SW480 (cell line): Measurements from ENCODE around the gene ZNF778.
"Not testable (repeated sequence)": the region's sequence is repeated elsewhere in the genome, so short reads cannot be mapped to it uniquely, and the experiment has no call there.

Source experiments
- DNase-seq: peaks from one replicate; pipeline ENCODE4 v3.0.0-alpha.2; 2016; ENCODE audit warnings: low spot score

ZNF778 gene

GRCh38 chr16:89217138-89217387 is 440 bp upstream of the ZNF778 start:
- DNase-seq: no peak

- DNase-seq: no peak
Measured at GRCh38 chr16:89219365-89219764, 1.9 kb downstream of the ZNF778 start.

GRCh38 chr16:89221604-89222003 is 4.1 kb downstream of the ZNF778 start:
- no peak for DNase-seq

DNA sequence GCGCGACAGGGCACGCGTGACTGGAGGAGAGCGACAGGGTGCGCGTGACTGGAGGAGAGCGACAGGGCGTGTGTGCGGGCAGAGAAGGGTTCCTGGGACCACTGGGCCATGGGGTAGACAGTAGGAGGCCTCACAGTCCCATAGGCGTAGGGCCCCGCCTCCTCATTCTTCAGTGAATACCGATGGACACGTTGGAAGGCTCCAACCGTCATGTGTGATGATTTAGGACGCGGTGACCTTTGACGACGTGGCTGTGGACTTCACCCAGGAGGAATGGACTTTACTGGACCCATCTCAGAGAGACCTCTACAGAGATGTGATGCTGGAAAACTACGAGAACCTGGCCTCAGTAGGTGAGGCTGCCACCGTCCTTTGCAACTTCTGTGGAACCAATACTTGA is 5.4 kb downstream of the ZNF778 start:
- DNase-seq: no peak

DNA sequence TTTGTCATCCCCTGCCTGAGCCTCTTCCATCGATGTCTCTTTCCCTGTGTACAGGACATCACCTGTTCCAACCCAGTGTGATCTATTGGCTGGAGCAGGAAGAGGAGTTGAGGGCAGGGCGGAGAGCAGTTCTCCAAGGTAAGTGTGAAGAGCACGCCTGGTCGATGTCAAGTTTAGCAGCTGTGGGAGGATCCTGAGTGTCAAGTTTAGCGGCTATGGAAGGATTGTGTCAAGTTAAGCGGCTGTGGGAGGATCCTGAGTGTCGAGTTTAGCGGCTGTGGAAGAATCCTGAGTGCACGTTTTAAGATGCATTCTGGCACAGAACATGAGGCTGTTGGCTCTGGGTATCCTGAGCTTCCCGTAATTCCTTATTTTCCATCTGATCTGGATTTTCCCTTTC is 7.2 kb downstream of the ZNF778 start:
- no peak for DNase-seq

- no peak for DNase-seq
Measured at GRCh38 chr16:89230255-89230654, 12.8 kb downstream of the ZNF778 start.

GRCh38 chr16:89232107-89232506 is 14.6 kb downstream of the ZNF778 start:
- no peak for DNase-seq

- no peak for DNase-seq
Measured at GRCh38 chr16:89233678-89234490, 16.4 kb downstream of the ZNF778 start.

DNA sequence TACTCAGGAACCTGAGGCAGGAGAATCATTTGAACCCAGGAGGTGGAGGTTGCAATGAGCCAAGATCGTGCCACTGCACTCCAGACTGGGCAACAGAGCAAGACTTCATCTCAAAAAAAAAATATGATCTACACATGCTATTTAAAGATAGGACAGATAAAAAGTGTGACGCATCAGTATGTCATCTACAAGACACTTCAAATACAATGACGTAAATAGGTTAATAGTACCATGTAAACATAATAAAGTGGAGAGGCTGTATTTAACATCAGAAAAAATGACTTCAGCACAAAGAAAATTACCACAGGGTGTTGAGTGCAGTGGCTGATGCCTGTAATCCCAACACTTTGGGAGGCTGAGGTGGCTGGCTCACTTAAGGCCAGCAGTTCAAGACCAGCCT is 20.2 kb downstream of the ZNF778 start:
- DNase-seq: no peak

- peak; percentile 71 for DNase-seq
Measured at GRCh38 chr16:89241187-89242007, 23.9 kb downstream of the ZNF778 start.

DNA sequence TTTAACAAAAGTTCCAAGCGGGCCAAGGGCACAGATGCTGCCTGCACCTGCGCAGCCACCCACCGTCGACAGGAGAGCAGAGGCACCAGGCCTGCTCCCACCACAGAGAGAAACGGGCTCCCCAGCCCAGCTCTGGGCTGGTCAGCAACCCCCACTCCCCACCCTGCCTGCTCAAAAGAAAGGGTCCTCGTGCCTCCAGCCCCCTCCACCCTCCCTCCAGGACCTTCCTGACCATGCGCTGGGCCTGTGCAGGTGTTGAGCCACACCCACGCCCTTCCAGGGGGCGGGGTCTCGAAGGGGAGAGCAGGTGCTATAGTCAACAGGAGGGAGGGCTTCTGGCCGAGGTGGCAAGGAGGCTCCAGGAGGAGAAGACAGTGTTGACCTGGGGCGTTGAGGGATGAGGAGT is 25.3 kb downstream of the ZNF778 start:
- DNase-seq: no peak

DNA sequence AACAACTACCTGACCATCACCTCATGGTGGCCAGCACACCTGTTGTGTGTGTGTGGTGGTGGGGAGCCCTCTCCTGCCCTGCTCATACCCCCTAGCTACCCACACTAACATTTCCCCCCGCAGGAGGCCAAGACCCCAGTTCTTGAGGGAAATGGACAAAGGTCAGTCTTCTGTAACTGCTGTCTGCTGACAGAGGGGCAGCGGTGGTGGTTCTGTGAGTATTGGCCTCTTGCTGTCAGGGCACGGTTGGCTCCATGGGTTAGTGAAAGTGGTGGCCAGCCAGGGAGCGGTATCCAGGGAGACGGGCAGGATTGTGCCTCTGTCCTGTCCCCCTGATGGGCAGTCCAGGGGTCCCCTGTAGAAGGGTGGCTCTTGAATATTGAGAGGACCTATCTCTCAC is 26.2 kb downstream of the ZNF778 start:
- no peak for DNase-seq

DNA sequence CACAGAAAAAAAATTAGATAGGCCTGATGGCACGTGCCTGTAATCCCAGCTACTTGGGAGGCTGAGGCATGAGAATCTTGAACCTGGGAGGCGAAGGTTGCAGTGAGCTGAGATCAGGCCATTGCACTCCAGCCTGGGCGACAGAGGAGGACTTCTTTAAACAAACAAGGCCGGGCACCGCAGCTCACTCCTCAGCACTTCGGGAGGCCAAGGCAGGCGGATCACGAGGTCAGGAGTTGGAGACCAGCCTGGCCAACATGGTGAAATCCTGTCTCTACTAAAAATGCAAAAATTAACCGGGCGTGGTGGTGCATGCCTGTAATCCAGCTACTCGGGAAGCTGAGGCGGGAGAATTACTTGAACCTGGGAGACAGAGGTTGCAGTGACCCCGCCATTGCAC is 26.8 kb downstream of the ZNF778 start:
- not testable (repeated sequence) for DNase-seq

DNA sequence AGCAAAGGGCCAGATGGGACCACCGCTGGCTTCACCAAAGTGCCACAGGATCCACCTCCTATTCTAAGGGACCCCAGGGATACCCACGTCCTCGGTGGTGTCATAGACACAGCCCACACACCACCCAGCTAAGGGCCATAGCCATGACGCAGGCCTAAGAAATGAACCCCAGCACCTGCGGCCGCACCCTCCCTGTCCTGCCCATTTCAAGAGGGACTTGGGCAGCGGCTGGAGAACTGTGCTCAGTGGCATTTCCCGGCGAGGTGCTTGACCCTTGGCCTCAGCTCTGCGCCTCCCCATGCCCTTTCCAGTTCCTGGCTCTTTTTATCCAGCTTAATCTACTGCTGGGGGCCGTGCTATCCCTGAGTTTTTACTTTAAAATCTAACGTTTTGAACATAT is 27.3 kb downstream of the ZNF778 start:
- DNase-seq: no peak

DNA sequence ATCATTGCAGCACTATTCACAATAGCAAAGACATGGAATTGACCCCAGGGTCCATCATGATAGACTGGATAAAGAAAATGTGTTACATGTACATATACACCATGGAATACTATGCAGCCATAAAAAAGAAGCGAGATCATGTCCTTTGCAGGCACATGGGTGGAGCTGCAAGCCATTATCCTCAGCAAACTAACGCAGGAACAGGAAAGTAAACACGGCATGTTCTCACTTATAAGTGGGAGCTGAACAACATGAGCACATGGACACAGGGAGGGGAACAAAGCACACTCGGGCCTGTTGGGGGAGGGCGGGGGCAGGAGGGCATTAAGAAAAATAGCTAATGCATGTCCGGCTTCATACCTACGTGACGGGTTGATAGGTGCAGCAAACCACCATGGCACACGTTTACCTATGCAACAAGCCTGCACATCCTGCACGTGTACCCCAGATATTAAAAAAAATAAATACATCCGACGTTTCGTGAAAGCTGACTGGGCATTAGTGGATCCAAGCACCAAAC is 28.9 kb downstream of the ZNF778 start:
- DNase-seq: no peak

- peak; percentile 56 for DNase-seq
Measured at GRCh38 chr16:89246903-89247733, 29.6 kb downstream of the ZNF778 start.

DNA sequence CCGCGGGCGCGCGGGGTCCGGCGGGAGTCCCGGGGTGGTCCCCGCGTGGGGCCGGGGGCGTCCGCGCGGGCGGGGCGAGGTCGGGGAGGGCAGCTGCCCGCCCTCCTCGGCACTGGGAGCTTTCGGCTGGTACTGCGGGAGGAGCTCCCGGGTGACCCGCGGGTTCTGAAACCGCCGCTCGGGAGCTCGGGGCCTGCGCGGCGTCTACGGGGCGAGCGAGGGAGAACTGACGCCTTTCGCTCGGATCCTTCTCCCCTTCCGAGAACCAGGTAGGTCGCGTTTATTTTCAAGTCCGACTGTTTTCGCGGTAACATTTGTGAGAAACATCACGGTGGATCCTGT is 30.2 kb downstream of the ZNF778 start:
- DNase-seq: not testable (repeated sequence)

DNA sequence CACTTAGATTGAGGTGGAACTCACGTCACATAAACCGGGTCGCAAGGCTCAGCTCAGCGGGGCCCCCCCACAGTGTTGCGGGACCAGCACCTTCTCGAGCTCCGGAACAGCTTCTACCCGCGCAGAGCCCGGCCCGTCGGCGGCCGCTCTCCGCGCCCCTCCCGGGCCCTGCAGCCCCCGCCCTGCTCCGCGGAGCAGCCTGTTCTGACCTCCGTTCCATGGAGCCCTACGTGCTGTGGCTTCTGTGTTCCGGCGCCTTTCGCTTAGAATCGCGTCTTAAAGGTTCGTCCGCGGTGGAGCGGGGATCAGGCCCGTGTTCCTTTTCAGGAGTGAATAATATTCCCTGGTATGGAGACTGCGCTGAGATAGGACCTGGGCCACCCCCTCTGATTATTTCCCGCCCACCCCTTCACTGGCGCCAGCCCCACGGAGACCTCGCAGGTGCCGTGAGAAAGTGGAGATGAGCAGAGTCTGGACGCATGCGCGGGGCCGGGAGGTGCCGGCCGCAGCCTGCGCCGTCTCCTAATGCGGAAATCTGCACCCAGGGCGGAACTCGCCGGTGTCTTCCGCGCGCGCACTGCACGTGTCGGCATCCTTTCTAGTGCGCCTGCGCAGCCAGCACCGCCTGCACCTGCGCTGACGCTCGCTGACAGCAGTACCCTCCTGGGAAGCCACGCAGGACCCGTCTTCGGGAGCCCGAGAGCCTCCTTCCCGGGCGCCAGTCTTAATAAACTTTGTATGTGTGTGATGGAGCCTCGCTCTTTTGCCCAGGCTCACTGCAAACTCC is 30.9 kb downstream of the ZNF778 start:
- no peak for DNase-seq

GRCh38 chr16:89253548-89254287 is 36.2 kb downstream of the ZNF778 start:
- DNase-seq: no peak

DNA sequence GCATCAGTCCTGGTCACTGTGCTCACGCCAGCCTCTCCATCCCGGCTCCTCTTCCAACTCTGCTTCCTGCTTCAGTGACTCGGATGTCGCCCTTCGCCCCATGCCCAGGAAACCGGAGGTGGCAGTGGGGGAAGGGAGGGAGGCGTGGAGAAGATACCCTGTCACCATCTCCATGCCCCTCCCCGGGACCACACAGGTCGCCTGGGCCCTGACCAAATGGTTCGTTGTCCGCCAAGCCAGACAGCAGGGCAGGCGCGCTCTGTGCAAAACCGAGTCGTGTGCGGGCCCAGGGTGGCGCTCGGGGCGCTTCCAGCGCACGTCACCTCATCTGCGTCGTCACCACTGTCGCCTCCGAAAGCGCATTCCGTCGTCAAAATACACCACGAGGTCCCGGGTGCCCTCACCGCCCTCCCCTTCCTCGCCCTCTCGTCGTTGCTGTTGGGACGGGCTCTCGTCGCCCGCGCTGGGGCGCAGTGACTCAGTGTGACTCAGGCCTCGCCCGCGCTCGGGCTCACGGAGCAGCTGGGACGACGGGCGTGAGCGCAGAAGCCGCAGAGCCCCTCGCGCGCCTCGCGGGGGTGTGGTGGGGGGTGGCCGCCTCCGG is 39.2 kb downstream of the ZNF778 start:
- DNase-seq: peak; percentile 64

- no peak for DNase-seq
Measured at GRCh38 chr16:89257281-89257731, 39.8 kb downstream of the ZNF778 start.
